ENCODE measurements around the gene OR2T35.

The OR2T35 gene

GRCh38 chr1:248596615-248597014 lies 48.5 kb downstream of the OR2T35 start:
- CTCF ChIA-PET = no interaction called here
- H3K4me3 ChIP-seq (ENCODE audit: low read depth, low read length) = no peak overlapping the region
- no peak for DNase-seq (ENCODE audit: low read depth, low spot score)
- no peak for TF ChIP-seq CTCF (IDR thresholded peaks at IDR 0.05; ENCODE audit: insufficient read depth, low read length, missing control alignments)
- POLR2A ChIA-PET = no interaction called here

GRCh38 chr1:248593226-248593625 lies 51.9 kb downstream of the OR2T35 start:
- TF ChIP-seq CTCF (IDR thresholded peaks at IDR 0.05; ENCODE audit: insufficient read depth, low read length, missing control alignments) = no peak
- CTCF ChIA-PET = interaction anchor here (1.1 kb wide), 1 partner anchor 24 kb away, joined by 3 read pairs; no protein-coding TSS in a partner anchor
- POLR2A ChIA-PET = no interaction called here
- H3K4me3 ChIP-seq (ENCODE audit: low read depth, low read length) = no peak overlapping the region
- DNase-seq (ENCODE audit: low read depth, low spot score) = no peak

GRCh38 chr1:248592655-248593054 lies 52.4 kb downstream of the OR2T35 start:
- POLR2A ChIA-PET = no interaction called here
- CTCF ChIA-PET = interaction anchor here (1.1 kb wide), 1 partner anchor 25 kb away, joined by 3 read pairs; no protein-coding TSS in a partner anchor
- no peak for DNase-seq (ENCODE audit: low read depth, low spot score)
- no peak overlapping the region for H3K4me3 ChIP-seq (ENCODE audit: low read depth, low read length)
- TF ChIP-seq CTCF (IDR thresholded peaks at IDR 0.05; ENCODE audit: insufficient read depth, low read length, missing control alignments) = no peak

- POLR2A ChIA-PET = no interaction called here
- CTCF ChIA-PET = no interaction called here
- DNase-seq (ENCODE audit: low read depth, low spot score) = no peak
- H3K4me3 ChIP-seq (ENCODE audit: low read depth, low read length) = no peak overlapping the region
- no peak for TF ChIP-seq CTCF (IDR thresholded peaks at IDR 0.05; ENCODE audit: insufficient read depth, low read length, missing control alignments)
Observed at GRCh38 chr1:248590055-248590454, 55.0 kb downstream of the OR2T35 start.

GRCh38 chr1:248589334-248589733 lies 55.7 kb downstream of the OR2T35 start:
- TF ChIP-seq CTCF (IDR thresholded peaks at IDR 0.05; ENCODE audit: insufficient read depth, low read length, missing control alignments) = no peak
- no peak for DNase-seq (ENCODE audit: low read depth, low spot score)
- CTCF ChIA-PET = no interaction called here
- no peak overlapping the region for H3K4me3 ChIP-seq (ENCODE audit: low read depth, low read length)
- POLR2A ChIA-PET = no interaction called here
